ENCODE results near the gene KCNG4. TPM values are rescaled to one million over a fixed set of nuclear protein-coding genes. Genes with fewer than 3 reads are reported as not detected.

KCNG4 gene
- polyA plus RNA-seq, 1 donor from 2014 or later = not detected

GRCh38 chr16:84194470-84195200 lies 45.2 kb downstream of the KCNG4 start:
- no peak overlapping the region for H3K9ac ChIP-seq (ENCODE audit: low read length)
- no peaks in the 10 kb centered on the region for H3K79me2 ChIP-seq (replicated peaks; ENCODE audit: insufficient read depth, low read length)
- TF ChIP-seq TAF1 (IDR thresholded peaks at IDR 0.05; ENCODE audit: low read depth) (no peak), RAD21 (conservative IDR thresholded peaks at IDR 0.05) (no peak), EP300 (conservative IDR thresholded peaks at IDR 0.05; ENCODE audit: poor library complexity, severe bottlenecking) (no peak), POLR2AphosphoS5 (IDR thresholded peaks at IDR 0.05) (no peak)
- H3K4me2 ChIP-seq (ENCODE audit: low read length) = no peak overlapping the region
- no peaks in the 10 kb centered on the region for H3F3A ChIP-seq (ENCODE audit: insufficient read depth, low read length, poor library complexity, severe bottlenecking)
- H4K20me1 ChIP-seq (ENCODE audit: insufficient read depth) = no peaks in the 10 kb centered on the region
- no peaks in the 10 kb centered on the region for H3K9me2 ChIP-seq (ENCODE audit: insufficient read depth, low read length)
- H3K27ac ChIP-seq (ENCODE audit: low read length) = no peak overlapping the region
- no peaks in the 10 kb centered on the region for H3K9me3 ChIP-seq (ENCODE audit: low read length)
- H3K27me3 ChIP-seq (ENCODE audit: insufficient read depth, low read depth, low read length) = no peaks in the 10 kb centered on the region
- H2AFZ ChIP-seq (ENCODE audit: low read depth, low read length) = no peak overlapping the region
- no peaks in the 10 kb centered on the region for H3K36me3 ChIP-seq (ENCODE audit: insufficient read depth, low read length)
- no peak overlapping the region for H3K4me3 ChIP-seq (ENCODE audit: low read length)

DNA sequence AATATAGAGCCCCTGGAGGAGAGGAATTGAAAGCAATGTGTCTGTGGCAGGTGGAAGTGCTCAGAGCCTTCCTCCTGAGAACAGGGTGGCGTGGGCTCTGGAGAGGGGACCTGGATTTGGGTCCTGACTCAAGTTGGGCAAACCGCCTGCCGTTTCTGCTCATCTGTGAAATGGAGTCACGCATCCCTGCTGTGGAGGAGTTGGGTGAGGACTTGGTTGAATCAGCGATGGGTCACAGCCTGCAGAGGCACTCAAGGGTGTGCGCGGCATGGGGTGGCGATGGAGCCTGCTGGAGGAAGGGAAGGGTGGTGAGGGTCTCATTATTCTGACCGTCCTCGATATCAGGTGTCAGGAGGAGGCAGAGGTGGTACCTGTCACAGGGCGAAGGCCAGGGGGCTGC lies 45.8 kb downstream of the KCNG4 start:
- H3K9ac ChIP-seq (ENCODE audit: low read length) = no peak overlapping the region
- H3K79me2 ChIP-seq (replicated peaks; ENCODE audit: insufficient read depth, low read length) = no peaks in the 10 kb centered on the region
- H3K27me3 ChIP-seq (ENCODE audit: insufficient read depth, low read depth, low read length) = no peaks in the 10 kb centered on the region
- no peaks in the 10 kb centered on the region for H4K20me1 ChIP-seq (ENCODE audit: insufficient read depth)
- no peak overlapping the region for H2AFZ ChIP-seq (ENCODE audit: low read depth, low read length)
- no peak overlapping the region for H3K4me2 ChIP-seq (ENCODE audit: low read length)
- TF ChIP-seq SMC3 (conservative IDR thresholded peaks at IDR 0.05; ENCODE audit: poor library complexity) (no peak), POLR2AphosphoS5 (IDR thresholded peaks at IDR 0.05) (no peak), TAF1 (IDR thresholded peaks at IDR 0.05; ENCODE audit: low read depth) (no peak), EZH2 (IDR thresholded peaks at IDR 0.05; ENCODE audit: borderline replicate concordance, insufficient read depth, low read length, poor library complexity, severe bottlenecking) (no peak), EP300 (conservative IDR thresholded peaks at IDR 0.05; ENCODE audit: poor library complexity, severe bottlenecking) (no peak), RAD21 (conservative IDR thresholded peaks at IDR 0.05) (no peak), MXI1 (conservative IDR thresholded peaks at IDR 0.05; ENCODE audit: poor library complexity, severe bottlenecking) (no peak)
- TF ChIP-seq, protein P1, sequence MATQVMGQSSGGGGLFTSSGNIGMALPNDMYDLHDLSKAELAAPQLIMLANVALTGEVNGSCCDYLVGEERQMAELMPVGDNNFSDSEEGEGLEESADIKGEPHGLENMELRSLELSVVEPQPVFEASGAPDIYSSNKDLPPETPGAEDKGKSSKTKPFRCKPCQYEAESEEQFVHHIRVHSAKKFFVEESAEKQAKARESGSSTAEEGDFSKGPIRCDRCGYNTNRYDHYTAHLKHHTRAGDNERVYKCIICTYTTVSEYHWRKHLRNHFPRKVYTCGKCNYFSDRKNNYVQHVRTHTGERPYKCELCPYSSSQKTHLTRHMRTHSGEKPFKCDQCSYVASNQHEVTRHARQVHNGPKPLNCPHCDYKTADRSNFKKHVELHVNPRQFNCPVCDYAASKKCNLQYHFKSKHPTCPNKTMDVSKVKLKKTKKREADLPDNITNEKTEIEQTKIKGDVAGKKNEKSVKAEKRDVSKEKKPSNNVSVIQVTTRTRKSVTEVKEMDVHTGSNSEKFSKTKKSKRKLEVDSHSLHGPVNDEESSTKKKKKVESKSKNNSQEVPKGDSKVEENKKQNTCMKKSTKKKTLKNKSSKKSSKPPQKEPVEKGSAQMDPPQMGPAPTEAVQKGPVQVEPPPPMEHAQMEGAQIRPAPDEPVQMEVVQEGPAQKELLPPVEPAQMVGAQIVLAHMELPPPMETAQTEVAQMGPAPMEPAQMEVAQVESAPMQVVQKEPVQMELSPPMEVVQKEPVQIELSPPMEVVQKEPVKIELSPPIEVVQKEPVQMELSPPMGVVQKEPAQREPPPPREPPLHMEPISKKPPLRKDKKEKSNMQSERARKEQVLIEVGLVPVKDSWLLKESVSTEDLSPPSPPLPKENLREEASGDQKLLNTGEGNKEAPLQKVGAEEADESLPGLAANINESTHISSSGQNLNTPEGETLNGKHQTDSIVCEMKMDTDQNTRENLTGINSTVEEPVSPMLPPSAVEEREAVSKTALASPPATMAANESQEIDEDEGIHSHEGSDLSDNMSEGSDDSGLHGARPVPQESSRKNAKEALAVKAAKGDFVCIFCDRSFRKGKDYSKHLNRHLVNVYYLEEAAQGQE (IDR thresholded peaks at IDR 0.05; ENCODE audit: borderline replicate concordance) = no peak
- TF ChIP-seq, protein P2, sequence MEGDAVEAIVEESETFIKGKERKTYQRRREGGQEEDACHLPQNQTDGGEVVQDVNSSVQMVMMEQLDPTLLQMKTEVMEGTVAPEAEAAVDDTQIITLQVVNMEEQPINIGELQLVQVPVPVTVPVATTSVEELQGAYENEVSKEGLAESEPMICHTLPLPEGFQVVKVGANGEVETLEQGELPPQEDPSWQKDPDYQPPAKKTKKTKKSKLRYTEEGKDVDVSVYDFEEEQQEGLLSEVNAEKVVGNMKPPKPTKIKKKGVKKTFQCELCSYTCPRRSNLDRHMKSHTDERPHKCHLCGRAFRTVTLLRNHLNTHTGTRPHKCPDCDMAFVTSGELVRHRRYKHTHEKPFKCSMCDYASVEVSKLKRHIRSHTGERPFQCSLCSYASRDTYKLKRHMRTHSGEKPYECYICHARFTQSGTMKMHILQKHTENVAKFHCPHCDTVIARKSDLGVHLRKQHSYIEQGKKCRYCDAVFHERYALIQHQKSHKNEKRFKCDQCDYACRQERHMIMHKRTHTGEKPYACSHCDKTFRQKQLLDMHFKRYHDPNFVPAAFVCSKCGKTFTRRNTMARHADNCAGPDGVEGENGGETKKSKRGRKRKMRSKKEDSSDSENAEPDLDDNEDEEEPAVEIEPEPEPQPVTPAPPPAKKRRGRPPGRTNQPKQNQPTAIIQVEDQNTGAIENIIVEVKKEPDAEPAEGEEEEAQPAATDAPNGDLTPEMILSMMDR (IDR thresholded peaks at IDR 0.05; ENCODE audit: poor library complexity, severe bottlenecking) = no peak
- no peaks in the 10 kb centered on the region for H3K9me2 ChIP-seq (ENCODE audit: insufficient read depth, low read length)
- no peaks in the 10 kb centered on the region for H3K9me3 ChIP-seq (ENCODE audit: low read length)
- no peak overlapping the region for H3K27ac ChIP-seq (ENCODE audit: low read length)
- no peaks in the 10 kb centered on the region for H3F3A ChIP-seq (ENCODE audit: insufficient read depth, low read length, poor library complexity, severe bottlenecking)
- no peak overlapping the region for H3K4me3 ChIP-seq (ENCODE audit: low read length)
- no peaks in the 10 kb centered on the region for H3K36me3 ChIP-seq (ENCODE audit: insufficient read depth, low read length)

Measured in neural cell (in vitro differentiated cells).